ENCODE data around the gene MAGT1. TPM values are rescaled to one million over a fixed set of nuclear protein-coding genes. Genes with fewer than 3 reads are reported as not detected.
"Not testable (repeated sequence)": the region's sequence is repeated elsewhere in the genome, so short reads cannot be mapped to it uniquely, and the experiment has no call there.

MAGT1 gene
- total RNA-seq, 6 experiments from 2014 or later: 54.8 to 78.3 (median 65.9) TPM

DNA sequence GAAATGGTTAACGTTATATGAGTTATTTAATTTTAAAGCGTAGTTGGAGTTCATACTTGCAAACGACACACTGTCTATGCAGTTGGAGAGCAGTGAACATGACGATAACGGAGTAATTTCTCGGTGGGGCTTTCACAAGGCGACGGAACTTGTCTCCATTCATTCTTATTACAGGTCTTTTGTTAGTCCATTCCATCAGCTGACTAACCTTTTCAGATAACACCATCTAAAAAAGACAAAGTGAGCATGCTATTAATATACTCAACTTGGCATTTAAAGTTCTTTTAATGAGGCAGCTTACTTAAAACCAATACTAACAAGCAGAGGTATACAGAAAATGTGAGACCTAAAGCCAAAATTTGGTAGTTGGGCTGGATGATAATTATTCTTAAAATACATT, 19.9 kb downstream of the MAGT1 start:
- no peak for DNase-seq
- ATAC-seq: no peak
- intact Hi-C loops (cut with DNase I): no loop called here
- Histone ChIP-seq H3K9me3 (no peaks in the 10 kb centered on the region), H3K36me3 (peaks cover 0 to 10% (median 2%) of the 10 kb centered on the region in 4 donors), H3K4me3 (no peak overlapping the region), H3K27me3 (no peaks in the 10 kb centered on the region), H3K4me1 (no peaks in the 10 kb centered on the region), H3K27ac (no peak overlapping the region)
- TF ChIP-seq, protein P1, sequence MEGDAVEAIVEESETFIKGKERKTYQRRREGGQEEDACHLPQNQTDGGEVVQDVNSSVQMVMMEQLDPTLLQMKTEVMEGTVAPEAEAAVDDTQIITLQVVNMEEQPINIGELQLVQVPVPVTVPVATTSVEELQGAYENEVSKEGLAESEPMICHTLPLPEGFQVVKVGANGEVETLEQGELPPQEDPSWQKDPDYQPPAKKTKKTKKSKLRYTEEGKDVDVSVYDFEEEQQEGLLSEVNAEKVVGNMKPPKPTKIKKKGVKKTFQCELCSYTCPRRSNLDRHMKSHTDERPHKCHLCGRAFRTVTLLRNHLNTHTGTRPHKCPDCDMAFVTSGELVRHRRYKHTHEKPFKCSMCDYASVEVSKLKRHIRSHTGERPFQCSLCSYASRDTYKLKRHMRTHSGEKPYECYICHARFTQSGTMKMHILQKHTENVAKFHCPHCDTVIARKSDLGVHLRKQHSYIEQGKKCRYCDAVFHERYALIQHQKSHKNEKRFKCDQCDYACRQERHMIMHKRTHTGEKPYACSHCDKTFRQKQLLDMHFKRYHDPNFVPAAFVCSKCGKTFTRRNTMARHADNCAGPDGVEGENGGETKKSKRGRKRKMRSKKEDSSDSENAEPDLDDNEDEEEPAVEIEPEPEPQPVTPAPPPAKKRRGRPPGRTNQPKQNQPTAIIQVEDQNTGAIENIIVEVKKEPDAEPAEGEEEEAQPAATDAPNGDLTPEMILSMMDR (IDR thresholded peaks at IDR 0.05): no peak
- WGBS (ENCODE audit: insufficient coverage, low coverage, low lambda C conversion rate, missing lambda C conversion rate): 87% methylated on average over 8 of the region's 8 CpGs

- DNase-seq; H3K9me3 ChIP-seq; ATAC-seq; intact Hi-C loops (cut with DNase I); H3K36me3 ChIP-seq; H3K27ac ChIP-seq; H3K4me1 ChIP-seq; H3K27me3 ChIP-seq; H3K4me3 ChIP-seq: not testable (repeated sequence)
- 80% methylated on average over 5 of the region's 5 CpGs for WGBS (ENCODE audit: insufficient coverage, low coverage, low lambda C conversion rate, missing lambda C conversion rate)
Observed at GRCh38 chrX:77831544-77831943, 63.7 kb downstream of the MAGT1 start.

DNA sequence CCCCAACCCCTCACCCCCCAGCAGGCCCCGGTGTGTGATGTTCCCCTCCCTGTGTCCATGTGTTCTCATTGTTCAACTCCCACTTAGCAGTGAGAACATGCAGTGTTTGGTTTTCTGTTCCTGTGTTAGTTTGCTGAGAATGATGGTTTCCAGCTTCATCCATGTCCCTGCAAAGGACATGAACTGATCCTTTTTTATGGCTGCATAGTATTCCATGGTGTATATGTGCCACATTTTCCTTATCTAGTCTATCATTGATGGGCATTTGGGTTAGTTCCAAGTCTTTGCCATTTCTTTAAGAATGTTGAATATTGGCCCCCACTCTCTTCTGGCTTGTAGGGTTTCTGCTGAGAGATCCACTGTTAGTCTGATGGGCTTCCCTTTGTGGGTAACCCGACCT, 73.2 kb downstream of the MAGT1 start:
- DNase-seq; H3K4me3 ChIP-seq; H3K9me3 ChIP-seq; ATAC-seq; H3K27ac ChIP-seq; H3K4me1 ChIP-seq; H3K27me3 ChIP-seq; intact Hi-C loops (cut with DNase I); H3K36me3 ChIP-seq: not testable (repeated sequence)
- WGBS (ENCODE audit: insufficient coverage, low coverage, low lambda C conversion rate, missing lambda C conversion rate): 53% methylated on average over 2 of the region's 2 CpGs

DNA sequence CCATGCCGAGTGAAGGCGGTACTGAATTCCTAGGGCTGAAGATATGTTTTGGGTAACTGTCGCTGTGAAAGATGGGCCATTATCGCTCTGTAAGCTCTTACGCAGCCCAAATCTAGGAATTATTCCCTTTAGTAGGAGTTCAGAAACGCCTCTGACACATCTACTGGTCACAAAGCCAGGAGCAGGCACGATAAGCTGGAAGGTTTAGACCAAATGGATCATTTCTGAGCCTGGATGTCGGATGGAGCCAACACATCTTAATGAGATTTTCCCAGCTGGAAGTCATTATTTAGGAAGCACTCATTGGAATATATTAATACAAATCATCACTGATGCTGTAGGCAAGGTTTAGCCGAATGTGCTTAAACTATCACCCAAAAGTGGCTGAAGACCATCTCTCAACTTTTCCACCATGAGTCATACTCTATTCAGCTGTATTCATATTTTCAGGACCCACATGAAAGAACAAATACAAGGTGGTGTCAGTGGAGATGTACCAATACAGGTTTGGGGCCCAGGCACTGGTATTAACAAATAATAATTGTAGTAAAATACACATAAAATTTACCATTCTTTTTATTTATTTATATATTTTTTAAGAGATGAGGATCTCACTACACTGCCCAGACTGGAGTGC, 75.0 kb downstream of the MAGT1 start:
- ATAC-seq (no peak), DNase-seq (no peak)
- H3K27me3 ChIP-seq: no peaks in the 10 kb centered on the region
- WGBS (ENCODE audit: insufficient coverage, low coverage, low lambda C conversion rate, missing lambda C conversion rate): 52% methylated on average over 3 of the region's 9 CpGs
- H3K4me1 ChIP-seq: no peaks in the 10 kb centered on the region
- no peaks in the 10 kb centered on the region for H3K9me3 ChIP-seq
- H3K36me3 ChIP-seq: no peaks in the 10 kb centered on the region
- no peak overlapping the region for H3K4me3 ChIP-seq
- H3K27ac ChIP-seq: no peak overlapping the region
- intact Hi-C loops (cut with DNase I): no loop called here
- TF ChIP-seq, protein P1 (IDR thresholded peaks at IDR 0.05): no peak
- no peak for TF ChIP-seq POLR2A (IDR thresholded peaks at IDR 0.05)

GRCh38 chrX:77814210-77814609, 81.0 kb downstream of the MAGT1 start:
- DNase-seq: no peak
- Histone ChIP-seq H3K9me3 (no peaks in the 10 kb centered on the region), H3K27ac (no peak overlapping the region), H3K27me3 (no peaks in the 10 kb centered on the region), H3K4me1 (no peaks in the 10 kb centered on the region), H3K36me3 (no peaks in the 10 kb centered on the region), H3K4me3 (no peak overlapping the region)
- 71% methylated on average over 1 of the region's 1 CpG for WGBS (ENCODE audit: insufficient coverage, low coverage, low lambda C conversion rate, missing lambda C conversion rate)
- ATAC-seq: no peak
- intact Hi-C loops (cut with DNase I): no loop called here
- TF ChIP-seq, protein P1 (IDR thresholded peaks at IDR 0.05): no peak
- TF ChIP-seq POLR2A (IDR thresholded peaks at IDR 0.05): no peak

- 43% methylated on average over 1 of the region's 1 CpG for WGBS (ENCODE audit: insufficient coverage, low coverage, low lambda C conversion rate, missing lambda C conversion rate)
- intact Hi-C loops (cut with DNase I): no loop called here
- no peaks in the 10 kb centered on the region for H3K4me1 ChIP-seq
- no peaks in the 10 kb centered on the region for H3K27me3 ChIP-seq
- ATAC-seq: no peak
- no peak overlapping the region for H3K4me3 ChIP-seq
- H3K9me3 ChIP-seq: no peaks in the 10 kb centered on the region
- TF ChIP-seq, protein P1 (IDR thresholded peaks at IDR 0.05): no peak
- TF ChIP-seq POLR2A (IDR thresholded peaks at IDR 0.05): no peak
- no peaks in the 10 kb centered on the region for H3K36me3 ChIP-seq
- no peak for DNase-seq
- H3K27ac ChIP-seq: no peak overlapping the region
Observed at GRCh38 chrX:77802201-77802600, 93.0 kb downstream of the MAGT1 start.
